Ramos (cell line): ENCODE measurements around the gene BAK1.

Source experiments
- in situ Hi-C: fragments of 300-500 bp; cut with MboI; formaldehyde crosslinking; loops from one replicate; pipeline ENCODE4 v1.14.3; 2022; ENCODE audit warnings: low sequenced_read_pairs; ENCODE audit not compliant: unreplicated experiment

BAK1 gene

DNA sequence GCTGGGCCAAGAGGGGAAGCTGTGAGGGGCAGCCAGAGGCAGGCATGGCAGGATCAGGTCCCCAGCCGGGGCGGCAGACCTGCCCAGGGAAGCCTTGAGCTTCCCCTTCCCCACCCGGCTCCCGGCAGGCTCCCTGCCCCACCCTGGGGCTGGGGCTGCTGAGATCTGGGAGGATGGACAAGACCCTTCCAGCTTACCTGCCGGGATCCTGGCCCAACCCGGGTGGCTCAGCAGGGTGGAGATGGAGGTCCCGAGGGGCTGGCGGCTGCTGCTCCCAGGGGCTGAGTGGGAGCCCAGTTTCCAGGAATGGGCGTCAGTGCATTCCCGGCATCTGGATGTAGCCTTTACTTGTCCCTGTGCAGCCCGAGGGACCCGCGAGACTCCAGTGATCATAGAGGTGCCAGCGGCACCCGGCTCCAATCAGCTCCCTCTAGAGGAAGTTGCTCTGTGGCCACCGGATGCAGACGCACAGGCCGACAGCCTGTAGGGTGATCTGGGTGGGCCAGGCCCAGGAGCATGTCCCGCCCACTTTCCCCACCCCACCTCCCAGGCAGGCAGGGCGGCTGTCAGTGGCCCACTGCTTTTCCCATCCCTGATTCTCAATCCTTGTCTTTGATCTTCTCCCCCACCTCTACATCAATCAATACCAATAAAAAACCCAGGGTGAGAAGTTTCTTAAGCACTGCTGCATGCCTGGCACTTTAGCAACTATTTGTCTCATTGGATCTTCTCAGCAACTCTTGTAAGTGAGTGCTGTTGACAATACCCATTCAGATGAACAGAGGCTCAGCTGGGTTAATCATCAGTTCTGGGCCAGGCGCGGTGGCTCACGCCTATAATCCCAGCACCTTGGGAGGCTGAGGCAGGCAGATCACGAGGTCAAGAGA lies at the start of gene BAK1:
Gene BAK1, minus strand, starts transcription at position 449 of the 887 bp plus-strand sequence. CDS start 2,672 bp downstream, outside the sequence.
- in situ Hi-C loops: no loop called here

- in situ Hi-C loops: no loop called here
Measured at GRCh38 chr6:33628401-33628964, 48.4 kb upstream of the BAK1 start.

DNA sequence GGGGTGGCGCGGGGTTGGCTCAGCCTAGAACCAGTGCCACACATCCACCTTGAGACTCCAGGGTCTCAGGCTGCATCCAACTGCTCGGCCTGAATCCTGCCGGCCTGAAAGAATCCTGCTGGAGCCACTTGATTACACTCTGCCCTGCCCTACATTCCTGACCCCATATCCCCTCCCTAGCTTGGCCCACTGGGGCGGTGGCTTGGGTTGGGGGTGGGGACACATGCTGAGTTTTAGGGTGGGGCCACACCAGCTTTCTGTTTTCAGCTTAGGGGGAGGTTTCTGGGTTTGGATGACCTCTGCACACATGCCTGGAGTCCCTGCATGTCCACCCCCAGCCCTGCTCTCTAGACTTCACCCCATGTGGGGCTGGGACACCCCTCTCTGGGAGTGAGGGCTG lies 47.8 kb upstream of the BAK1 start:
- in situ Hi-C loops: no loop called here

- in situ Hi-C loops: no loop called here
Measured at GRCh38 chr6:33624856-33625255, 44.8 kb upstream of the BAK1 start.

GRCh38 chr6:33623895-33624381 lies 43.9 kb upstream of the BAK1 start:
- in situ Hi-C loops: no loop called here

DNA sequence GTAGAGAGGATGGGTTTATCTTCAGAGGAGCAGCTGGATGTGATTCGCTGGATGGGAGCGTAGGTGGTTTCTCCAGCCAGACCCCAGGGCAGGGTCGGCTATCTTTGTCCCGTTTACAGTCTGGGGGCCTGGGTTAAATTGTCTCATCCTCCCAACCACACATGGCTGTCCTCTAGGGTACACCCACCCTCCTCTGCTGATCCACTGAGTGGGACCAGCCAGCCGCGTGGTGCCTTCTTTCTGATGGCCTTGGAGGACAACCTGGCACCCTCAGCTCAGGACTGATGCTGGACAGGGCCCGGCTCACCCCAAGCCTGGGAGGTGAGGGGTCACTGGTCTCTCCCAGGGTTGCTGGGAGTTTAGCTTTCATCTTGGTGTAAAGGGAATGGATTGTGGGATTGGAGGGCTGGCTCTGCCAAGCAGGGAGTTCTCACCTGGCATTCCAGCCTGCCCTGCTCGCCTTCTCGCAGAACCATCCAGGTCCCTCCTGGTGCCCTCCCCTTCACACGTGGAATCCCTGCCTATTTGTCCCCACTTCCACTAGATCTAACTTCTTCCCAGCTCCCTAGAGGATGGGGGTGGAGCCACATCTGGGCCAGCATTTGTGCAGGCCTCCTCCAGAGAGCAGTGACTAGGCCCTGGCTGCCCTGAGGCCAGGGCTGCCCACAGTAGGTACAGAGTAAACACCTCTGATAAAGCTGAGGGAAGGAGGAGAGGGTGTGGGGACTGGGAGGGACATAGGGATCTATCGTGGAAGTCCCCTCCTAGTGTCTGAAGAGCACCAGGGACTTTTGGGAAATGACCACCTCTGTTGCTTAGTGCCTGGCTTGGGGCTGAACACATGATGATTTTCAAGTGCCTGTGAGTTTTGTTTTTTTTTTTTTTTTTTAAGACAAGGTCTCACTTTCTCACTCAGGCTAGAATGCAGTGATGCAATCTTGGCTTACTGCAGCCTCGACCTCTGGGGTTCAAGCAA lies 42.7 kb upstream of the BAK1 start:
- in situ Hi-C loops: no loop called here

- in situ Hi-C loops: no loop called here
Measured at GRCh38 chr6:33621711-33622388, 41.8 kb upstream of the BAK1 start.

- in situ Hi-C loops: no loop called here
Measured at GRCh38 chr6:33620856-33621710, 41.0 kb upstream of the BAK1 start, which contains the start of gene ITPR3. Gene ITPR3 (plus strand): TSS chr6:33621322. CDS start chr6:33621603, 281 bp downstream.

GRCh38 chr6:33620158-33620855 lies 40.2 kb upstream of the BAK1 start:
- in situ Hi-C loops: no loop called here

GRCh38 chr6:33619166-33619840 lies 39.2 kb upstream of the BAK1 start:
- in situ Hi-C loops: no loop called here

GRCh38 chr6:33616913-33617312 lies 36.8 kb upstream of the BAK1 start:
- in situ Hi-C loops: no loop called here

DNA sequence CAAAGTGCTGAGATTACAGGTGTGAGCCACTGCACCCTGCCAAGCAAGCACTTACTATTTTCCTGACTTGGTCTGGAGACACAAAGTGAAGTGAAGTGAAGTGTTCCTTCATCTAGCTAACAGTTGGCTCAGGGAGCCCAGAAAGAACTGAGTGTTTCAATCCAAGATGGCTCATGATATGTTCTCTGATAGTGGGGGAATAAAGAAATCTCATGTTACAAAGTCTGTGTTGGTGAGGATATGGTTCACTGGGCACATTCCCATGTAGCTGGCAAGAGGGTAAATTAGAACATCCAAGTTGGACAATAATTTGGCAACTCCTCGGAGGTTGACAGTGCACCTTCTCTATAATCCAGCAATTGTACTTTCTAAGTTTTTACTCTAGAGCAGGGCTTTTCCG lies 36.0 kb upstream of the BAK1 start:
- in situ Hi-C loops: no loop called here

GRCh38 chr6:33613795-33614168 lies 33.7 kb upstream of the BAK1 start:
- in situ Hi-C loops: no loop called here

- in situ Hi-C loops: no loop called here
Measured at GRCh38 chr6:33613146-33613794, 33.2 kb upstream of the BAK1 start.

DNA sequence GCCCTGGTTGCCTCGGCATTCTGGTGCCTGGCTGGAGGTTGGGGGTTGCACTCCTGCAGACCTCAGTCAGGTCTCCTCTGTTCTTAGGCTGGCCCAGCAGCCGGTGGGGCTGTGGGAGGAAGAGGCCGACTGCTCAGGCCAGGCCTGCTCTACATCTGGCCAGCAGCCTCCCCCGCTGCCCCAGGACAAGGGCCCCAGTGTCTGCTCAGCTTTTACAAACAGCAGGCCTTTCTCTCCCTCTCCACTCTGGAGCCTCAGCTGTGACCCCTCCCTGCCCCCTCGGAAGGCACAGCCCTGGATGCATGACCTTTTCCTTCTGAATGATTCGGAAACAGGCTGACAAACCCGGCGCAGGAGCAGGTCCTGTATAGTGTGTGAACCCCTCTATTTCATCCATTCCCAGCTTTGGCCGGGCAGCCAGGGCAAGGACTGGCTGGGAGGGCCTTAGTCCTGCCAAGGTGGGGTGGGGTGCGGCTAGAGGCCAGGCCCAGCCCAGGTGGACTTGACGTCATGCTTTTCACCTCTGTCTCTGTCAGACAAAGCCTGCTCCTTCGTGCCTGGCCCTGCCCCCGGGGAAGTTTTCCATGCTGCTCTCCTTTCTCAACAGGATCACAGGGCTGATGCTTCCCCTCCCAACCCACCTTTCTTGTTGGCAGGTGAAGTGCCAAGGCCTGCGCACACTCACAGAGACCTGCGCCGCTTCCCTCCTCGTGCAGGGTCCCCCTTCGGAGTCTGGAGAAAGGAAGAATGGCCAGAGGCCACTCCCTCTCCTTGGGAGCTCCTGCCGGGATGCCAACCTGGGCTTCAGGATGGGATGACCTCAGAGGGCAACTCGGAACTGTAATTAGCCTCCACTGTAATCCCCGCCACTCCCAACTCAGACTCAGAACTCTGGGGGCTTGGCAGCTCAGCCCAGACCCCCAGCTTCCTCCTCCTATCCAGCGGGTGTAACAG lies 31.0 kb upstream of the BAK1 start:
- in situ Hi-C loops: no loop called here

- in situ Hi-C loops: no loop called here
Measured at GRCh38 chr6:33610067-33610466, 30.0 kb upstream of the BAK1 start.
